HepG2 (cell line): ENCODE data around the gene UNC13D. TPM values are rescaled to one million over a fixed set of nuclear protein-coding genes. Genes with fewer than 3 reads are reported as not detected.
A peak's percentile ranks its signal among the peaks of the same experiment; 100 is the strongest.

ENCODE experiments used
- CBX1 ChIP-seq: IDR thresholded peaks from one replicate; pipeline ENCODE4 v1.6.1; 2016; ENCODE audit warnings: antibody characterized with exemption, low read depth
- FOXK2 ChIP-seq: fragments of 450-650 bp; IDR thresholded peaks from 2 replicates; pipeline ENCODE4 v1.6.1; 2016
- HDAC6 ChIP-seq: fragments of 200-600 bp; sonication (generic); IDR thresholded peaks from 2 replicates; pipeline ENCODE4 v1.7.0; 2017; ENCODE audit warnings: mild to moderate bottlenecking, antibody characterized with exemption, low read length, low read depth
- MIER2 ChIP-seq: IDR thresholded peaks from 2 replicates; pipeline ENCODE4 v1.6.1; 2016; ENCODE audit warnings: missing biosample characterization, missing genetic modification reagents
- RFX1 ChIP-seq: fragments of 450-650 bp; IDR thresholded peaks from 2 replicates; pipeline ENCODE4 v1.6.1; 2017
- SP1 ChIP-seq, 2 experiments: fragments of 450-650 bp in 1 of 2; sonication (generic) in 1 of 2; formaldehyde crosslinking in 1 of 2; IDR thresholded peaks; 2 replicates each; pipeline versions ENCODE4 v1.4.0 to v1.6.1; 2016 to 2020; ENCODE audit warnings: missing genetic modification reagents in 1 of 2
- YEATS2 ChIP-seq: sonication (generic); formaldehyde crosslinking; IDR thresholded peaks from 2 replicates; pipeline ENCODE4 v1.4.0; 2020; ENCODE audit warnings: missing genetic modification reagents, borderline replicate concordance
- ZNF30 ChIP-seq: sonication (generic); formaldehyde crosslinking; IDR thresholded peaks from 2 replicates; pipeline ENCODE4 v1.5.0; 2020; ENCODE audit warnings: mild to moderate bottlenecking, missing genetic modification reagents
- ZNF616 ChIP-seq: sonication (generic); formaldehyde crosslinking; IDR thresholded peaks from 2 replicates; pipeline ENCODE4 v1.5.0; 2020; ENCODE audit warnings: low read depth, mild to moderate bottlenecking, missing genetic modification reagents
- polyA plus RNA-seq, 8 experiments: library from polyadenylated mRNA; depleted of rRNA in 3 of 8; stranded (reverse) in 7 of 8; unstranded in 1 of 8; fragments of >200 nt; fragmentation: Illumina TruSeq in 4 of 8; extraction: Trizol in 4 of 8; gene quantifications; 2 replicates each; pipeline versions ENCODE4 v1.2.1 to v1.2.3, GENCODE V29; 2011 to 2016; ENCODE audit warnings: low read depth in 4 of 8, missing spikeins in 1 of 8, mixed read lengths in 1 of 8; ENCODE audit not compliant: insufficient read depth in 1 of 8
- total RNA-seq, 5 experiments: library from RNA; depleted of rRNA; stranded (reverse); fragments of >200 nt; fragmentation: Illumina TruSeq; extraction: Trizol; gene quantifications; 2 replicates each; pipeline ENCODE4 v1.2.3, GENCODE V29; 2016; ENCODE audit warnings: low read depth in 1 of 5
- TF ChIP-seq, protein P1 (sequence below): sonication (generic); formaldehyde crosslinking; IDR thresholded peaks from 2 replicates; pipeline ENCODE4 v1.8.1; 2023; ENCODE audit warnings: mild to moderate bottlenecking, moderate library complexity, missing genetic modification reagents
- TF ChIP-seq, protein P2 (sequence below): sonication (generic); formaldehyde crosslinking; conservative IDR thresholded peaks from 2 replicates; pipeline ENCODE4 v1.4.0; 2020; ENCODE audit warnings: missing genetic modification reagents
- TF ChIP-seq, protein P3 (sequence below): sonication (generic); formaldehyde crosslinking; conservative IDR thresholded peaks from 2 replicates; pipeline ENCODE4 v1.4.0; 2020; ENCODE audit warnings: mild to moderate bottlenecking, missing genetic modification reagents, moderate library complexity
- TF ChIP-seq, protein P4 (sequence below): sonication (generic); formaldehyde crosslinking; IDR thresholded peaks from 2 replicates; pipeline ENCODE4 v1.8.1; 2023; ENCODE audit warnings: missing genetic modification reagents, inconsistent platforms, borderline replicate concordance
- TF ChIP-seq, protein P5 (sequence below): sonication (generic); formaldehyde crosslinking; IDR thresholded peaks from 2 replicates; pipeline ENCODE4 v1.9.0; 2021; ENCODE audit warnings: missing genetic modification reagents, borderline replicate concordance

The UNC13D gene
- total and polyA plus RNA-seq, 2 of the 13 experiments (the other 11 are each of a cell fraction or from before 2014, with no cell fraction given): 29.7 to 42.7 TPM

DNA sequence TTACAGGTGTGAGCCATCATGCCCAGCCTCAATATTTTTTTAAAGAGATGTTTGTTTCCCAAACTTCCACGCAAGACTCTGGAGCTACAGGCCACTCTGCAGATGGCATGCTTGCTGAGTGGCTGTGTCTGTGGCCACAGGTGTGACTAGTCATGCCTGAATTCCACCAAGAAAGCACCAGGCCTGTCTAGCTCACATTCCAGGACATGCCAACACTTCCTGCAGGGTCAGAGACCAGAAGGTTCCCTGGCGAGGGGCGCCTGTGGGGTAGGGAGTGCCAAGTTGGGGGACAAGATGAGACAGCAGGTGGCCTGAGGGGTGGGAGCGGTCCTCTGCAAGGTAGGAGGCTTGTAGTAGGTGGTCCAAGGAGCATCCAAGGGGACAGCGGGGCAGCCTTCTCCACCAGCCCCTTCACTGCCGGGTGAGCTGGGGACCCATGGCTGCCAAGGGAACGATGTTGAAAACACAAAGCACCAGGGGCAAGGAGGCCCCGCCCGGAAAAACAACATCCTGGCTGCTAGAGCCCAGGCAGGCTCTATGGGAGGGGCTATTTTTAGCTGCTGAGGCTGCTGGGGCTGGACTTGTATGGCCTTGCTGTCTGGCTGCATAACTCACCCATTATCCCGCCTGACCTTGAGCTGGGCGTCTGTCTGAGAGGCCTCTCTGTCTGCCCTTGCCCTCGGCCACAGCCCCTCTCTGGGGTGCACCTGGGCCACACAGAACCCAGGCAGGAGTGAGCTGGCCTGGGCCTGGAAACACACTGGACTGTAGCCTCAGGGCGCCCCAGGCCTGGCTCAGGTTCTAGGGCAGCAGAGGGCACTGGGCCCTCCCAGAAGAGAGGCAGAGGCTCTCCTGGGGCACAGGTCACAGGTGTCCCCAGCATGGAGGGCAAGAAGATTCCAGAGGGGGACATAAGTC is 28.5 kb upstream of the UNC13D start (continued):
- TF ChIP-seq, protein P1, sequence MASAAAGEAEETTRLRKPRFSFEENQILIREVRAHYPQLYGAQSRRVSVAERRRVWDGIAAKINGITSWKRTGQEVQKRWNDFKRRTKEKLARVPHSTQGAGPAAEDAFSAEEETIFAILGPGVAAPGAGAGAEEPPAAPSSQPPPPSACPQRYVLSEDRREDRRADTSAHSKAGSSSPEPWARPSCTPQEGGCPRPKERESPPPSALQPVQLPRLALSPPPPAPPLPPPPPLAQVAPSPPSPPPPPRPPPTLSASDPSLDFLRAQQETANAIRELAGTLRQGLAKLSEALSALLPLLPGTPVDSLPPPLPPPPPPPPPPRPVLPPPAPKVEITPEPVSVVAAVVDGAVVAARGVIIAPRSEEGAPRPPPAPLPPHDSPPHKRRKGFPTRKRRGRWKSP (CRISPR knock-in tag): peak; percentile 91
- peak; percentile 87 for TF ChIP-seq RFX1
- TF ChIP-seq, protein P2, sequence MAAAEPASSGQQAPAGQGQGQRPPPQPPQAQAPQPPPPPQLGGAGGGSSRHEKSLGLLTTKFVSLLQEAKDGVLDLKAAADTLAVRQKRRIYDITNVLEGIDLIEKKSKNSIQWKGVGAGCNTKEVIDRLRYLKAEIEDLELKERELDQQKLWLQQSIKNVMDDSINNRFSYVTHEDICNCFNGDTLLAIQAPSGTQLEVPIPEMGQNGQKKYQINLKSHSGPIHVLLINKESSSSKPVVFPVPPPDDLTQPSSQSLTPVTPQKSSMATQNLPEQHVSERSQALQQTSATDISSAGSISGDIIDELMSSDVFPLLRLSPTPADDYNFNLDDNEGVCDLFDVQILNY (CRISPR knock-in tag): no peak
- TF ChIP-seq, protein P3, sequence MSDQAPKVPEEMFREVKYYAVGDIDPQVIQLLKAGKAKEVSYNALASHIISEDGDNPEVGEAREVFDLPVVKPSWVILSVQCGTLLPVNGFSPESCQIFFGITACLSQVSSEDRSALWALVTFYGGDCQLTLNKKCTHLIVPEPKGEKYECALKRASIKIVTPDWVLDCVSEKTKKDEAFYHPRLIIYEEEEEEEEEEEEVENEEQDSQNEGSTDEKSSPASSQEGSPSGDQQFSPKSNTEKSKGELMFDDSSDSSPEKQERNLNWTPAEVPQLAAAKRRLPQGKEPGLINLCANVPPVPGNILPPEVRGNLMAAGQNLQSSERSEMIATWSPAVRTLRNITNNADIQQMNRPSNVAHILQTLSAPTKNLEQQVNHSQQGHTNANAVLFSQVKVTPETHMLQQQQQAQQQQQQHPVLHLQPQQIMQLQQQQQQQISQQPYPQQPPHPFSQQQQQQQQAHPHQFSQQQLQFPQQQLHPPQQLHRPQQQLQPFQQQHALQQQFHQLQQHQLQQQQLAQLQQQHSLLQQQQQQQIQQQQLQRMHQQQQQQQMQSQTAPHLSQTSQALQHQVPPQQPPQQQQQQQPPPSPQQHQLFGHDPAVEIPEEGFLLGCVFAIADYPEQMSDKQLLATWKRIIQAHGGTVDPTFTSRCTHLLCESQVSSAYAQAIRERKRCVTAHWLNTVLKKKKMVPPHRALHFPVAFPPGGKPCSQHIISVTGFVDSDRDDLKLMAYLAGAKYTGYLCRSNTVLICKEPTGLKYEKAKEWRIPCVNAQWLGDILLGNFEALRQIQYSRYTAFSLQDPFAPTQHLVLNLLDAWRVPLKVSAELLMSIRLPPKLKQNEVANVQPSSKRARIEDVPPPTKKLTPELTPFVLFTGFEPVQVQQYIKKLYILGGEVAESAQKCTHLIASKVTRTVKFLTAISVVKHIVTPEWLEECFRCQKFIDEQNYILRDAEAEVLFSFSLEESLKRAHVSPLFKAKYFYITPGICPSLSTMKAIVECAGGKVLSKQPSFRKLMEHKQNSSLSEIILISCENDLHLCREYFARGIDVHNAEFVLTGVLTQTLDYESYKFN (CRISPR knock-in tag): peak; percentile 96
- TF ChIP-seq, protein P4, sequence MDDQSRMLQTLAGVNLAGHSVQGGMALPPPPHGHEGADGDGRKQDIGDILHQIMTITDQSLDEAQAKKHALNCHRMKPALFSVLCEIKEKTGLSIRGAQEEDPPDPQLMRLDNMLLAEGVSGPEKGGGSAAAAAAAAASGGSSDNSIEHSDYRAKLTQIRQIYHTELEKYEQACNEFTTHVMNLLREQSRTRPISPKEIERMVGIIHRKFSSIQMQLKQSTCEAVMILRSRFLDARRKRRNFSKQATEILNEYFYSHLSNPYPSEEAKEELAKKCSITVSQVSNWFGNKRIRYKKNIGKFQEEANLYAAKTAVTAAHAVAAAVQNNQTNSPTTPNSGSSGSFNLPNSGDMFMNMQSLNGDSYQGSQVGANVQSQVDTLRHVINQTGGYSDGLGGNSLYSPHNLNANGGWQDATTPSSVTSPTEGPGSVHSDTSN (CRISPR knock-in tag): no peak; the same call in 1 of the 2 replicates
- TF ChIP-seq FOXK2: peak; percentile 88
- TF ChIP-seq MIER2 (CRISPR knock-in tag): 0 out of 2 replicates have a peak, but pooled peaks have one; percentile 41
- peak; percentile 60; the same call in 1 of the 2 replicates for TF ChIP-seq YEATS2 (CRISPR knock-in tag)
- peak; percentile 86 for TF ChIP-seq CBX1
- TF ChIP-seq ZNF30 (CRISPR knock-in tag): 0 out of 2 replicates have a peak, but pooled peaks have one; percentile 6
- no peak for TF ChIP-seq ZNF616 (CRISPR knock-in tag)
- TF ChIP-seq, protein P5, sequence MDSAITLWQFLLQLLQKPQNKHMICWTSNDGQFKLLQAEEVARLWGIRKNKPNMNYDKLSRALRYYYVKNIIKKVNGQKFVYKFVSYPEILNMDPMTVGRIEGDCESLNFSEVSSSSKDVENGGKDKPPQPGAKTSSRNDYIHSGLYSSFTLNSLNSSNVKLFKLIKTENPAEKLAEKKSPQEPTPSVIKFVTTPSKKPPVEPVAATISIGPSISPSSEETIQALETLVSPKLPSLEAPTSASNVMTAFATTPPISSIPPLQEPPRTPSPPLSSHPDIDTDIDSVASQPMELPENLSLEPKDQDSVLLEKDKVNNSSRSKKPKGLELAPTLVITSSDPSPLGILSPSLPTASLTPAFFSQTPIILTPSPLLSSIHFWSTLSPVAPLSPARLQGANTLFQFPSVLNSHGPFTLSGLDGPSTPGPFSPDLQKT (CRISPR knock-in tag): no peak
- TF ChIP-seq SP1 (IDR thresholded peaks at IDR 0.05): no peak
- TF ChIP-seq SP1 (CRISPR knock-in tag; IDR thresholded peaks at IDR 0.05): no peak; the same call in none of the 2 replicates
- TF ChIP-seq HDAC6: no peak
